ENCODE measurements around the gene RASSF7.

Gene RASSF7

DNA sequence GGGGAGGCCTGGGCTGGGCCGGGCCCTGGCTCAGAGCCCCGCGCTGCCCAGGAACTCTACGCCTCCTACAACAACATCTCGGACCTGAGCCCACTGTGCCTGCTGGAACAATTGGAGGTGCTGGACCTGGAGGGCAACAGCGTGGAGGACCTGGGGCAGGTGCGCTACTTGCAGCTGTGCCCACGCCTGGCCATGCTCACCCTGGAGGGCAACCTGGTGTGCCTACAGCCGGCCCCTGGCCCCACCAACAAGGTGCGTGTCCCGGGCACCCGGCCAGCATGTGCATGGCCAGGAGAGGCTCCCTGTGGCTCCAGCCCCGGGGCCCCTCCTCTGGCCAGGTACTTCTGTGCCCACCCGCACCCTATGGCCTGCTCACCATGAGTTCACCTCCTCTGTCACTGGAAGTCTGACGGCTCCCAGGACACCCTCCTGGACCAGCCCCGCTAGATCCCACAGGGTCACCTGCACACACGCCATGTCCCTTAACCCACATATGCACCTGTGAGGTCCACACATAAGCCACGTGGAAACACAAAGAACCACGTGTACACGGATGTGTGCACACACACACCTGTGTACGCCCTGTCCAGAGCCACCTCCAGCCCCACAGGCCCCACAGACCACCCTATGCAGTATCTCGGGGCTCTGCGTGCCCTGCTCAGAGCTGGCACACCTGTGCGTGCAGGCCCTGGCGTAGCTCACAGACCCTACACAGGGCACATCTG lies 10.6 kb upstream of the RASSF7 start:
- H3K9me2 ChIP-seq (ENCODE audit: low read depth, low read length) = no peaks in the 10 kb centered on the region
- H3K4me3 ChIP-seq (ENCODE audit: low read depth, low read length, poor library complexity, severe bottlenecking) = no peak overlapping the region
- no peak overlapping the region for H3K4me2 ChIP-seq (ENCODE audit: low read length)
- no peaks in the 10 kb centered on the region for H3F3A ChIP-seq (ENCODE audit: insufficient read depth, low read length)
- H3K79me2 ChIP-seq (ENCODE audit: insufficient read depth, low read length) = no peaks in the 10 kb centered on the region
- peaks cover under 1% of the 10 kb centered on the region; the same call in 1 of the 2 replicates for H3K27me3 ChIP-seq (ENCODE audit: insufficient read depth, low read length)
- no peak overlapping the region for H3K9ac ChIP-seq (ENCODE audit: low read length)
- H3K27ac ChIP-seq (ENCODE audit: low read depth, low read length, poor library complexity, severe bottlenecking) = no peak overlapping the region
- H3K9me3 ChIP-seq (ENCODE audit: low read length) = no peaks in the 10 kb centered on the region
- peaks cover 12% of the 10 kb centered on the region for H3K4me1 ChIP-seq (ENCODE audit: insufficient read depth, low read length, severe bottlenecking)
- no peaks in the 10 kb centered on the region for H4K20me1 ChIP-seq (ENCODE audit: insufficient read depth, low read length)
- H3K36me3 ChIP-seq (ENCODE audit: insufficient read depth, low read length) = no peaks in the 10 kb centered on the region; the same call in 1 of the 2 replicates
- TF ChIP-seq EZH2 (IDR thresholded peaks at IDR 0.05; ENCODE audit: borderline replicate concordance, low read length) = no peak
- TF ChIP-seq, protein P1, sequence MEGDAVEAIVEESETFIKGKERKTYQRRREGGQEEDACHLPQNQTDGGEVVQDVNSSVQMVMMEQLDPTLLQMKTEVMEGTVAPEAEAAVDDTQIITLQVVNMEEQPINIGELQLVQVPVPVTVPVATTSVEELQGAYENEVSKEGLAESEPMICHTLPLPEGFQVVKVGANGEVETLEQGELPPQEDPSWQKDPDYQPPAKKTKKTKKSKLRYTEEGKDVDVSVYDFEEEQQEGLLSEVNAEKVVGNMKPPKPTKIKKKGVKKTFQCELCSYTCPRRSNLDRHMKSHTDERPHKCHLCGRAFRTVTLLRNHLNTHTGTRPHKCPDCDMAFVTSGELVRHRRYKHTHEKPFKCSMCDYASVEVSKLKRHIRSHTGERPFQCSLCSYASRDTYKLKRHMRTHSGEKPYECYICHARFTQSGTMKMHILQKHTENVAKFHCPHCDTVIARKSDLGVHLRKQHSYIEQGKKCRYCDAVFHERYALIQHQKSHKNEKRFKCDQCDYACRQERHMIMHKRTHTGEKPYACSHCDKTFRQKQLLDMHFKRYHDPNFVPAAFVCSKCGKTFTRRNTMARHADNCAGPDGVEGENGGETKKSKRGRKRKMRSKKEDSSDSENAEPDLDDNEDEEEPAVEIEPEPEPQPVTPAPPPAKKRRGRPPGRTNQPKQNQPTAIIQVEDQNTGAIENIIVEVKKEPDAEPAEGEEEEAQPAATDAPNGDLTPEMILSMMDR (IDR thresholded peaks at IDR 0.05; ENCODE audit: low read length) = no peak
- no peak overlapping the region for H2AFZ ChIP-seq (ENCODE audit: low read length)

DNA sequence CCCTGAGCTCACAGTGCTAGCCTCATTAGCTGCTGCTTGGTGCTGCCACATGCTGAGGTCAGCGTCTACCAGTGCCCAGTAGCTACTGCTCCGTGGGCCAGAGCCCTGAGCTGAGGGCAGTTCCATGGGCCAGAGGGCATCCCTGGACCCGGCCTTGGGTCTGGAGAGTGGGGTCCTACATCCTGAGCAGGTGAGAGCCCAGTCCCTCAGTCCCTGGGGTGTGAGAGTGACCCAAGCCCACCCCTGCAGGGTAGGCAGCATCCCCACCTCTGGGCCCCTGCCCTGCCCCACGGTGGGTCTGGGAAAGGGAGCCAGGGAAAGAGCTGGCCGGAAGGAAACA lies 10.1 kb upstream of the RASSF7 start:
- peaks cover 3% of the 10 kb centered on the region; the same call in 1 of the 2 replicates for H3K27me3 ChIP-seq (ENCODE audit: insufficient read depth, low read length)
- no peak for TF ChIP-seq EZH2 (IDR thresholded peaks at IDR 0.05; ENCODE audit: borderline replicate concordance, low read length)
- TF ChIP-seq, protein P1 (IDR thresholded peaks at IDR 0.05; ENCODE audit: low read length) = no peak
- H3K9me2 ChIP-seq (ENCODE audit: low read depth, low read length) = no peaks in the 10 kb centered on the region
- H3K9me3 ChIP-seq (ENCODE audit: low read length) = no peaks in the 10 kb centered on the region
- H3K4me1 ChIP-seq (ENCODE audit: insufficient read depth, low read length, severe bottlenecking) = peaks cover 18% of the 10 kb centered on the region
- H3K27ac ChIP-seq (ENCODE audit: low read depth, low read length, poor library complexity, severe bottlenecking) = no peak overlapping the region
- H3K79me2 ChIP-seq (ENCODE audit: insufficient read depth, low read length) = no peaks in the 10 kb centered on the region
- H3K4me2 ChIP-seq (ENCODE audit: low read length) = no peak overlapping the region
- H3K4me3 ChIP-seq (ENCODE audit: low read depth, low read length, poor library complexity, severe bottlenecking) = no peak overlapping the region
- H3K36me3 ChIP-seq (ENCODE audit: insufficient read depth, low read length) = no peaks in the 10 kb centered on the region; the same call in 1 of the 2 replicates
- H3K9ac ChIP-seq (ENCODE audit: low read length) = no peak overlapping the region
- H2AFZ ChIP-seq (ENCODE audit: low read length) = no peak overlapping the region
- no peaks in the 10 kb centered on the region for H3F3A ChIP-seq (ENCODE audit: insufficient read depth, low read length)
- no peaks in the 10 kb centered on the region for H4K20me1 ChIP-seq (ENCODE audit: insufficient read depth, low read length)

DNA sequence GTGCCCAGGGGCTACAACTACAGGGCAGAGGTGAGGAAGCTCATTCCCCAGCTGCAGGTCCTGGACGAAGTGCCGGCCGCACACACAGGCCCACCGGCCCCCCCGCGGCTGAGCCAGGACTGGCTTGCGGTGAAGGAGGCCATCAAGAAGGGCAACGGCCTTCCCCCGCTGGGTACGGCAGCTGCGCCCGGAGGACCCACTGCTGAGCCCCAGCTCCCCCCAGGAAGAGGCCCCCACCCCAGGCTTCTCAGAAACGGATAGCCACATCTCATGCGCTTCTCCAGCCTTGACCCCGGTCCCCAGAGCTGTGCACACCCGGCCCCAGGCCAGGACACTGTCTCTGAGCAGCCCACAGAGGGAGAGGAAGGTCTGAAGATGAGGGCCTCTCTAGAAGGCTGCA lies 9.6 kb upstream of the RASSF7 start:
- Histone ChIP-seq H3K4me3 (ENCODE audit: low read depth, low read length, poor library complexity, severe bottlenecking) (no peak overlapping the region), H3K4me1 (ENCODE audit: insufficient read depth, low read length, severe bottlenecking) (peaks cover 18% of the 10 kb centered on the region), H2AFZ (ENCODE audit: low read length) (no peak overlapping the region), H3F3A (ENCODE audit: insufficient read depth, low read length) (no peaks in the 10 kb centered on the region), H3K9me3 (ENCODE audit: low read length) (no peaks in the 10 kb centered on the region), H4K20me1 (ENCODE audit: insufficient read depth, low read length) (no peaks in the 10 kb centered on the region), H3K79me2 (ENCODE audit: insufficient read depth, low read length) (no peaks in the 10 kb centered on the region), H3K27me3 (ENCODE audit: insufficient read depth, low read length) (peaks cover 3% of the 10 kb centered on the region; the same call in 1 of the 2 replicates), H3K27ac (ENCODE audit: low read depth, low read length, poor library complexity, severe bottlenecking) (no peak overlapping the region), H3K9me2 (ENCODE audit: low read depth, low read length) (no peaks in the 10 kb centered on the region), H3K9ac (ENCODE audit: low read length) (no peak overlapping the region), H3K36me3 (ENCODE audit: insufficient read depth, low read length) (no peaks in the 10 kb centered on the region; the same call in 1 of the 2 replicates), H3K4me2 (ENCODE audit: low read length) (no peak overlapping the region)
- no peak for TF ChIP-seq EZH2 (IDR thresholded peaks at IDR 0.05; ENCODE audit: borderline replicate concordance, low read length)

DNA sequence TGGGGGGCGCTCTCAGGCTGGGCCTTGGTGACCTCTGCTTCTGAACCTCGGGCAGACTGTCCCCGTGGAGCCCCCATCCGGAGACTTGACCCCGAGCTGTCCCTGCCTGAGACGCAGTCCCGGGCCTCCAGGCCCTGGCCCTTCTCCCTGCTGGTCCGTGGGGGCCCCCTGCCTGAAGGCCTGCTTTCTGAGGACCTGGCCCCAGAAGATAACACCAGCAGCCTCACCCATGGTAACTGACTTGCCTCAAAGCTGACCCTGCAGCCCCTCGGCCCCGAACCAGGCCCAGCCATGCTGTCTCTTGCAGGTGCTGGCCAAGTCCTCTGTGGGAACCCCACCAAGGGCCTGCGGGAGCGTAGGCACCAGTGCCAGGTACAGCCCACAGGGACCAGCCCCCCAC lies 9.2 kb upstream of the RASSF7 start:
- TF ChIP-seq EZH2 (IDR thresholded peaks at IDR 0.05; ENCODE audit: borderline replicate concordance, low read length) = no peak
- TF ChIP-seq, protein P1 (IDR thresholded peaks at IDR 0.05; ENCODE audit: low read length) = no peak
- peaks cover 3% of the 10 kb centered on the region; the same call in 1 of the 2 replicates for H3K27me3 ChIP-seq (ENCODE audit: insufficient read depth, low read length)
- H3K9me2 ChIP-seq (ENCODE audit: low read depth, low read length) = no peaks in the 10 kb centered on the region
- no peaks in the 10 kb centered on the region for H3K79me2 ChIP-seq (ENCODE audit: insufficient read depth, low read length)
- no peak overlapping the region for H3K4me3 ChIP-seq (ENCODE audit: low read depth, low read length, poor library complexity, severe bottlenecking)
- peaks cover 18% of the 10 kb centered on the region for H3K4me1 ChIP-seq (ENCODE audit: insufficient read depth, low read length, severe bottlenecking)
- no peak overlapping the region for H2AFZ ChIP-seq (ENCODE audit: low read length)
- H3K9me3 ChIP-seq (ENCODE audit: low read length) = no peaks in the 10 kb centered on the region
- no peaks in the 10 kb centered on the region for H4K20me1 ChIP-seq (ENCODE audit: insufficient read depth, low read length)
- H3K27ac ChIP-seq (ENCODE audit: low read depth, low read length, poor library complexity, severe bottlenecking) = no peak overlapping the region
- no peak overlapping the region for H3K4me2 ChIP-seq (ENCODE audit: low read length)
- H3K9ac ChIP-seq (ENCODE audit: low read length) = no peak overlapping the region
- H3K36me3 ChIP-seq (ENCODE audit: insufficient read depth, low read length) = no peaks in the 10 kb centered on the region; the same call in 1 of the 2 replicates
- no peaks in the 10 kb centered on the region for H3F3A ChIP-seq (ENCODE audit: insufficient read depth, low read length)
